Glomerular visceral epithelial cell (primary cell): Measurements from ENCODE around the gene GPT2.

Experiments
- DNase-seq: peaks from one replicate; pipeline ENCODE4 v3.0.0-alpha.2; 2016; ENCODE audit errors: extremely low spot score

Gene GPT2

GRCh38 chr16:46883690-46884512 lies at the start of gene GPT2:
Gene GPT2, plus strand, starts transcription at chr16:46884362. Its CDS starts 354 bp downstream, at chr16:46884716.
- peak; percentile 96 for DNase-seq

GRCh38 chr16:46836534-46837530 lies 47.3 kb upstream of the GPT2 start:
- DNase-seq, result no peak

- no peak for DNase-seq
Observed at GRCh38 chr16:46839986-46840443, 44.1 kb upstream of the GPT2 start.

- DNase-seq, result no peak
Observed at GRCh38 chr16:46842192-46842895, 41.8 kb upstream of the GPT2 start.

GRCh38 chr16:46843898-46844642 lies 40.1 kb upstream of the GPT2 start:
- DNase-seq, result no peak

- DNase-seq, result no peak
Observed at GRCh38 chr16:46844771-46845170, 39.4 kb upstream of the GPT2 start.

GRCh38 chr16:46845952-46846351 lies 38.2 kb upstream of the GPT2 start:
- no peak for DNase-seq

- no peak for DNase-seq
Observed at GRCh38 chr16:46848768-46849764, 35.1 kb upstream of the GPT2 start.

- no peak for DNase-seq
Observed at GRCh38 chr16:46850619-46851555, 33.3 kb upstream of the GPT2 start.

- no peak for DNase-seq
Observed at GRCh38 chr16:46852130-46852529, 32.0 kb upstream of the GPT2 start.

- DNase-seq, result peak; percentile 60
Observed at GRCh38 chr16:46853713-46854443, 30.3 kb upstream of the GPT2 start.

- DNase-seq, result no peak
Observed at GRCh38 chr16:46854846-46855245, 29.3 kb upstream of the GPT2 start.

GRCh38 chr16:46855389-46855788 lies 28.8 kb upstream of the GPT2 start:
- no peak for DNase-seq

- DNase-seq, result peak; percentile 53
Observed at GRCh38 chr16:46857368-46857945, 26.7 kb upstream of the GPT2 start.

GRCh38 chr16:46858151-46858550 lies 26.0 kb upstream of the GPT2 start:
- no peak for DNase-seq

GRCh38 chr16:46859719-46860152 lies 24.4 kb upstream of the GPT2 start:
- DNase-seq, result peak; percentile 75
